Loucy (cell line): ENCODE measurements around the gene MRPL21.

ENCODE experiments used
- H2AFZ ChIP-seq: fragments of 200-600 bp; sonication (generic); 2 replicates; pipeline ENCODE4 v1.6.0; 2016; ENCODE audit warnings: antibody characterized with exemption, mild to moderate bottlenecking, low read length, moderate library complexity
- H3F3A ChIP-seq: fragments of 200-600 bp; 2 replicates; pipeline ENCODE4 v1.6.0; 2016; ENCODE audit warnings: antibody characterized with exemption, low read depth, mild to moderate bottlenecking
- H3K27me3 ChIP-seq: fragments of 200-600 bp; sonication (generic); 2 replicates; pipeline ENCODE4 v1.6.1; 2014; ENCODE audit warnings: low read length, mild to moderate bottlenecking; ENCODE audit not compliant: insufficient read depth, poor library complexity, severe bottlenecking
- H3K36me3 ChIP-seq: fragments of 200-600 bp; sonication (generic); 2 replicates; pipeline ENCODE4 v1.6.1; 2016; ENCODE audit warnings: low read length; ENCODE audit not compliant: insufficient read depth
- H3K4me1 ChIP-seq: fragments of 200-600 bp; sonication (generic); 2 replicates; pipeline ENCODE4 v1.5.1; 2014; ENCODE audit warnings: low read length, mild to moderate bottlenecking; ENCODE audit not compliant: insufficient read depth, poor library complexity, severe bottlenecking
- H3K4me2 ChIP-seq: fragments of 200-600 bp; sonication (generic); 2 replicates; pipeline ENCODE4 v1.6.0; 2014; ENCODE audit warnings: antibody characterized with exemption, low read length, low read depth, mild to moderate bottlenecking; ENCODE audit not compliant: poor library complexity, severe bottlenecking
- H3K4me3 ChIP-seq: fragments of 200-600 bp; sonication (generic); 2 replicates; pipeline ENCODE4 v1.5.1; 2014; ENCODE audit warnings: low read length, mild to moderate bottlenecking, mixed read lengths; ENCODE audit not compliant: poor library complexity, severe bottlenecking
- H3K79me2 ChIP-seq: fragments of 200-600 bp; sonication (generic); 2 replicates; pipeline ENCODE4 v1.6.1; 2014; ENCODE audit warnings: low read length; ENCODE audit not compliant: insufficient read depth
- H3K9ac ChIP-seq: fragments of 200-600 bp; sonication (generic); 2 replicates; pipeline ENCODE4 v1.6.0; 2014; ENCODE audit warnings: mild to moderate bottlenecking, low read depth, low read length, moderate library complexity; ENCODE audit not compliant: poor library complexity, severe bottlenecking
- H3K9me2 ChIP-seq: fragments of 200-600 bp; sonication (generic); replicated peaks from 2 replicates; pipeline ENCODE4 v1.6.1; 2016; ENCODE audit warnings: low read depth, low read length, mixed read lengths
- H3K9me3 ChIP-seq: fragments of 200-600 bp; sonication (generic); 2 replicates; pipeline ENCODE4 v1.6.1; 2014; ENCODE audit warnings: mild to moderate bottlenecking, antibody characterized with exemption, low read length, low read depth; ENCODE audit not compliant: insufficient read depth
- H4K20me1 ChIP-seq: fragments of 200-600 bp; sonication (generic); 2 replicates; pipeline ENCODE4 v1.6.0; 2014; ENCODE audit warnings: antibody characterized with exemption, low read length, mild to moderate bottlenecking; ENCODE audit not compliant: insufficient read depth, poor library complexity, severe bottlenecking
- CTCF ChIP-seq: fragments of 200-600 bp; sonication (generic); conservative IDR thresholded peaks from 2 replicates; pipeline ENCODE4 v1.5.1; 2014; ENCODE audit warnings: mild to moderate bottlenecking, antibody characterized with exemption, low read length
- EZH2phosphoT487 ChIP-seq: fragments of 200-600 bp; IDR thresholded peaks from 2 replicates; pipeline ENCODE4 v1.6.1; 2018; ENCODE audit warnings: antibody characterized with exemption, mild to moderate bottlenecking, moderate library complexity, borderline replicate concordance

Gene MRPL21

GRCh38 chr11:68911731-68912130, 8.1 kb upstream of the MRPL21 start:
- no peak overlapping the region for H2AFZ ChIP-seq
- no peak overlapping the region for H3K4me3 ChIP-seq
- no peaks in the 10 kb centered on the region for H3K27me3 ChIP-seq
- no peak overlapping the region for H3K9ac ChIP-seq
- H3K79me2 ChIP-seq, result no peaks in the 10 kb centered on the region; the same call in 1 of the 2 replicates
- H4K20me1 ChIP-seq, result no peaks in the 10 kb centered on the region
- H3K9me3 ChIP-seq, result no peaks in the 10 kb centered on the region
- no peaks in the 10 kb centered on the region for H3F3A ChIP-seq
- no peaks in the 10 kb centered on the region for H3K4me1 ChIP-seq
- no peaks in the 10 kb centered on the region for H3K9me2 ChIP-seq
- no peak overlapping the region for H3K4me2 ChIP-seq
- TF ChIP-seq CTCF, result no peak
- no peak for TF ChIP-seq EZH2phosphoT487
- H3K36me3 ChIP-seq, result peaks cover 50% of the 10 kb centered on the region; the same call in 1 of the 2 replicates

DNA sequence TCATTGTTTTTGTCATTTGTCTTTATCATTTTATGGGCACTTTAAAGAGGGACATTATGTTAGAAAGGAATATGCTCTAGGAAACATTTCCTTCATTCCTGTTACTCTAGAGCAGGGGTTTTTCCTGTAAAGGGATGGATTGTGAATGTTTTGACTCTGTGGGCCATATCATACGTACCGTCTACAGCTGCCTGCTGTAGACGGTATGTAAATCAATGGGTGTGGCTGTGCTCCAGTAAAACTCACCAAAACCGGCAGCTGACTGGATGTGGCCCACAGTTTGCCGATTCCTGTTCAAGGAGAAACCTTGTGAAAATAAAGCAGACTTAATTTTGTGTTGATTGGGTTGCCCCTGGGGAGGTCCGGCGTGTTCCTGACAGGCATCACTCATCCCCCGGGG, 7.3 kb upstream of the MRPL21 start:
- H3K9me3 ChIP-seq, result no peaks in the 10 kb centered on the region
- H3K4me3 ChIP-seq, result no peak overlapping the region
- no peak overlapping the region for H2AFZ ChIP-seq
- H3K9ac ChIP-seq, result no peak overlapping the region
- no peaks in the 10 kb centered on the region for H3K27me3 ChIP-seq
- H3K4me2 ChIP-seq, result no peak overlapping the region
- H3K4me1 ChIP-seq, result no peaks in the 10 kb centered on the region
- no peaks in the 10 kb centered on the region for H4K20me1 ChIP-seq
- no peaks in the 10 kb centered on the region for H3F3A ChIP-seq
- no peak for TF ChIP-seq CTCF
- no peak for TF ChIP-seq EZH2phosphoT487
- H3K9me2 ChIP-seq, result no peaks in the 10 kb centered on the region
- H3K36me3 ChIP-seq, result peaks cover 44% of the 10 kb centered on the region; the same call in 1 of the 2 replicates
- H3K79me2 ChIP-seq, result peaks cover 3% of the 10 kb centered on the region; the same call in 1 of the 2 replicates

- Histone ChIP-seq H3K9me3 (no peaks in the 10 kb centered on the region), H2AFZ (no peak overlapping the region), H3K9ac (no peak overlapping the region), H3K4me1 (peaks cover 10% of the 10 kb centered on the region), H3K79me2 (peaks cover 28% of the 10 kb centered on the region), H3K4me2 (no peak overlapping the region), H3K27me3 (no peaks in the 10 kb centered on the region), H3F3A (no peaks in the 10 kb centered on the region), H4K20me1 (no peaks in the 10 kb centered on the region), H3K9me2 (no peaks in the 10 kb centered on the region), H3K36me3 (peaks cover 30% of the 10 kb centered on the region; the same call in 1 of the 2 replicates), H3K4me3 (no peak overlapping the region)
- TF ChIP-seq EZH2phosphoT487 (no peak), CTCF (no peak)
Measured at GRCh38 chr11:68908273-68908672, 4.6 kb upstream of the MRPL21 start.
